GM19035 (cell line): ENCODE results near the gene CUL4A.
A peak's percentile ranks its signal among the peaks of the same experiment; 100 is the strongest.
"Not testable (repeated sequence)": the region's sequence is repeated elsewhere in the genome, so short reads cannot be mapped to it uniquely, and the experiment has no call there.

Source experiments
- ATAC-seq: cut with Tn5 transposase; IDR thresholded peaks from one replicate; pipeline ENCODE4 v1.9.1; 2021; ENCODE audit not compliant: unreplicated experiment

The CUL4A gene

DNA sequence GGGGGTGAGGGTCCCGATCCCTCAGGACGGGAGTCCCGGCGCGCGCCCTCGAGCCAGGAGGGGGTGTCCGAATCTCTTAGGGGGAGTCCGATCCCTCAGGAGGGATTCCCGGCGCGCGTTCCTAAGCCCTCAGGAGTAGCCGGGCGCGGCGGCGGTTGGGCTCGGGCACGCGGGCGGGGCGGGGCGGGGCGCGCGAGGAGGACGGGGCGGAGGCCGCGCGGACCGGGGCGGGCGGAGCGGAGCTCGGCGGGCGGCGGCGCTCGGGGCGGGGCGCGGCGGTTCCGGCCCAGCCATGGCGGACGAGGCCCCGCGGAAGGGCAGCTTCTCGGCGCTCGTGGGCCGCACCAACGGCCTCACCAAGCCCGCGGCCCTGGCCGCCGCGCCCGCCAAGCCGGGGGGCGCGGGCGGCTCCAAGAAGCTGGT, at the start of gene CUL4A:
TSS of gene CUL4A (plus strand) at position 278 of the 423 bp plus-strand sequence. CDS start at position 293, 15 bp downstream.
- ATAC-seq = peak; percentile 42

DNA sequence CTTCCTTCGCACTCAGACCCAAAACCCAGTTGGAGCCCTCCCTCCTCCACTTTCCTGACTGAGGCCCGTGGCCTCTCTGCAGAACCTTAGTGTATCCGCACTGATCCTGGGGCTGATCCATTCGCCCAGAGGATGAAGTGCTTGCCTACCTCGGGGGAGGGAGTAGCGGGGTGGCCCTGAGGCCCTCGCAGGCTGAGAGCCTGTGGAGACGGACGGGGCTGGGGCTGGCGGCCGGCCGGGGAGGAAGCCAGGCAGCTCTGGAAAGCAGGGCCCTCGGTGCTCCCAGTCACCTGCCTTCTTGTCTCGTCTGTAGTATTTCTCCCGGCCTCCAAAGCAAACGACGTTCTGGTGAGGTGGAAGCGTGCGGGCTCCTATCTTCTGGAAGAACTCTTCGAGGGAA, 49.7 kb upstream of the CUL4A start:
- no peak for ATAC-seq

DNA sequence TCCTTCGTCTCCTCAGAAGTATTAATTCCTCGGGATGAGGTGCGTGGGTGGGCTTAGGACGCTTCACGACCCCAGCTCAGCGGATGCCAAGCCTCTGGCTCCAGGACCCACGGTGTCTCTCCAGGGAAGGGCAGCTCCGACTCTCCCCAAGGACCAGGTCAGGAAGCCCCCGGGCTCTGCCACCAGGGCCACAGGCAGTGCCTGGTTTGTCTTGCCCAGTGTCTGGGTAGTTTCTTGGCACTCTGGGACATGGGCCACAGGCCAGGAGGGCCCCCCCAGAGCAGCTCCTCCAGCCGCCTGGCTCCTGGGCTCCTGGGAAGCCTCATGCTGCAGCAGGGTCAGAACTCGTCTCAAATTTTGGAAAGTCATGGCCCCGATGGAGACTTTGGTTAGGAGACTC, 48.4 kb upstream of the CUL4A start:
- ATAC-seq = no peak

- ATAC-seq = no peak
Measured at GRCh38 chr13:113161433-113161832, 48.0 kb upstream of the CUL4A start.

DNA sequence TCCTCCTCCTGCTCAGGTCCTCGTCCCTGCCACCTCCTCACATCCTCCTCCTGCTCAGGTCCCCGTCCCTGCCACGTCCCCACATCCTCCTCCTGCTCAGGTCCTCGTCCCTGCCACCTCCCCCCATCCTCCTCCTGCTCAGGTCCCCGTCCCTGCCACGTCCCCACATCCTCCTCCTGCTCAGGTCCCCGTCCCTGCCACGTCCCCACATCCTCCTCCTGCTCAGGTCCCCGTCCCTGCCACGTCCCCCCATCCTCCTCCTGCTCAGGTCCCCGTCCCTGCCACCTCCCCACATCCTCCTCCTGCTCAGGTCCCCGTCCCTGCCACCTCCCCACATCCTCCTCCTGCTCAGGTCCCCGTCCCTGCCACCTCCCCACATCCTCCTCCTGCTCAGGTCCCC, 47.4 kb upstream of the CUL4A start:
- ATAC-seq = not testable (repeated sequence)

DNA sequence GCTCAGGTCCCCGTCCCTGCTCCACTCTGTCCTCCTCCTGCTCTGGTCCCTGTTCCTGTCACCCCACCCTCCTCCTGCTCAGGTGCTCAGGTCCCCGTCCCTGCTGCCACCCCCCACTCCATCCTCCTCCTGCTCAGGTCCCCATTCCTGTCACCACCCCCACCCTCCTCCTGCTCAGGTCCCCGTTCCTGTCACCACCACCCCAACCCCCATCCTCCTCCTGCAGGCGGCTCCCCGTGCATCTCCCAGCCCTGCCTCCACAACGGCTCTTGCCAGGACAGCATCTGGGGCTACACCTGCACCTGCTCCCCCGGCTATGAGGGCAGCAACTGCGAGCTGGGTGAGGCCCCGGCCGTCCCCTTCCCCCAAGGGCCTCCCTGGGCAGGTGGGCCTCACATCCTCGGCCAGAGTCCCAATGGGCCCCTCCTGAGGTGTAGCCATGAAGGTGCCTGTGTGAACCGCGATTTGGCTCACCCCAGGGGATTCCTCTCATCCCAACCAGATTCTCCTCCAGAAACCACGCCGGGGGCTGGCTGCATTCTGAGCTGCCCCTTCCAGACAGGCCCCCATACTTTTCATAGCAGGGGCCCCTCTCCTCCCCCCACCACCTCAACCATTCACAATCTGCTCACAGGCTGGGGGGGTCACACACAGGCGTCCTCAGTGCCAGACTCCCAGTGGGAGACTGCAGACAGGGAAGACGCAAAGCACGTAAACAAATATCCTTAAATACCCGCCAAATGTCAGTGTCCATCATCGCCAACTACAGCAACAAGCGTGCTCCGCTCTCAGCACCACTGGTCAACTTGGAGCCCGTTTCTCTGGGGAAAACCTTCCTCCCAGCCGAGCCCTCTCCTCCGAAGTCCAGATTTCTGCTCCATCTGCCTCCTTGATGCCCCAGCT, 46.4 kb upstream of the CUL4A start:
- no peak for ATAC-seq

- ATAC-seq = no peak
Measured at GRCh38 chr13:113164492-113164891, 44.9 kb upstream of the CUL4A start.

DNA sequence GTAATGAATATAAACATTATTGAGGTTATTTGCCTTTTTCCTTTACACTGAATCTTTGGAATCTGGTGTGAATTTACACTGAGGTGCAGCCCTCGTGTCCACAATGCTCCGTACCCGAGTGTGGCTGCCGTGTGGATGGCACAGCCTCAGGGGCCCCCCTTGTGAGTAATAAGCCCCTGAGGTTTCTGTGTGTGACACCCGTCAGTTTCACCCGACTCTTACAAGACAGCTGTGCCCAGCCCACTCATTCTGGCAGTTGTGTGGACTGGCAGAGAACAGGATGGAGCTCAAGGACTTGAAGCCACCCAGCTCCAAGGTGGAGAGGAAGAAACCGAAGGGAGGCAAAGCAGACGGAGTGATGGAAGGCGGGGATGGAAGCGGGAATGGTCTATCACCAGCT, 43.1 kb upstream of the CUL4A start:
- no peak for ATAC-seq

GRCh38 chr13:113166681-113167080, 42.7 kb upstream of the CUL4A start:
- no peak for ATAC-seq

- no peak for ATAC-seq
Measured at GRCh38 chr13:113167155-113167554, 42.3 kb upstream of the CUL4A start.

- no peak for ATAC-seq
Measured at GRCh38 chr13:113167575-113167974, 41.8 kb upstream of the CUL4A start.

DNA sequence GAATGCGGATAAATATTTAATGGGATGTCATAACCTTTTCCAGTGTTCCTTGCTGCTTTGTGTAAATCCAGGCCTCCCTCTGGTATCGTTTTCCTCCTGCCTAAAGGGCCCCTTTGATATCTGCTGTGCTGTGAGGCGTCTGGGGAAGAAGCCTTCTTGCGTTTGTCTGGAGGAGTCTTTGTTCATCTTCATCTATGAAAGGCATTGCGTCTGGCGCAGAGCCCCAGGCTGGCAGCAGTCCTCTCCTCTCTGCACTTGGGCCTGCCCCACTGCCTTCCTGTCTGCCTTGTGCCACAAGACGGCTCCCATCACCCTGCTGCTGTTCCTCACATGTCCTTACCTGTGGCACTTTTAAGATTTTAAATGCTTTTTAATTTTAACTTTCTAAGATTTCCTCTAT, 41.2 kb upstream of the CUL4A start:
- no peak for ATAC-seq

- ATAC-seq = no peak
Measured at GRCh38 chr13:113169277-113170272, 39.8 kb upstream of the CUL4A start.

- no peak for ATAC-seq
Measured at GRCh38 chr13:113170511-113170910, 38.9 kb upstream of the CUL4A start.

- ATAC-seq = no peak
Measured at GRCh38 chr13:113171250-113172125, 37.9 kb upstream of the CUL4A start.

GRCh38 chr13:113172419-113172926, 36.9 kb upstream of the CUL4A start:
- no peak for ATAC-seq

DNA sequence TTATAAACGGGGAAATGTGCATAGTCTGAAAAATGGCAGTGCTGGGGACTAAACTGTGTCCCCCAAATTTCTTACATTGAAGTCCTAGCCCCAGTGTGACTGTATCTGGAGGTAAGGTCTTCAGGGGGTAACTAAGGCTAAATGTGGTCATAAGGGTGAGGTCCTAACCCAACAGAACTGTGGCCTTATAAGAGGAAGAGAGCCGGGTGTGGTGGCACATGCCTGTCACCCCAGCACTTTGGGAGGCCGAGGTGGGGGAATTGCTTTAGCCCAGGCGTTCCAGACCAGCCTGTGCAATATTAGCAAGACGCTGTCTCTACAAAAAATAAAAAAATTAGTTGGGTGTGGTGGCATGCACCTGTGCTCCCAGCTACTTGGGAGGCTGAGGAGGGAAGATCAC, 33.1 kb upstream of the CUL4A start:
- no peak for ATAC-seq

DNA sequence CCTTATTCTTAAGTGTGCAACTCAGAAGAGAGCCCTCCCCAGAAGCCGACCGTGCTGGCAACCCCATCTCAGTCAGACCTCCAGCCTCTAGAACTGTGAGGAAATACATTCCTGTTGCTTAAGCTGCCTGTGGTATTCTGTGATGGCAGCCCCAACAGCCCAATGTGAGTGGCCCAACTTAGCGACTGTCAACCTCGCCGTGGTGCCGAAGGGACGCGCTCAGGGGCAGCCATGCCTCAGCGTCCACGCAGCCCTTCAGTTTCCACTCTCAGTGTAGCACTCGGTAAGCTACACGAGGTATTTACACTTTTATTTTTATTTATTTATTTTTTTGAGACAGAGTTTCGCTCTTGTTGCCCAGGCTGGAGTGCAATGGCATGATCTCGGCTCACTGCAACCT, 32.6 kb upstream of the CUL4A start:
- ATAC-seq = no peak

GRCh38 chr13:113178070-113178895, 31.1 kb upstream of the CUL4A start:
- ATAC-seq = no peak

- ATAC-seq = no peak
Measured at GRCh38 chr13:113178896-113179167, 30.6 kb upstream of the CUL4A start.
